Right atrium auricular region (tissue), 2 donors: ENCODE measurements around the gene POP5. TPM values are rescaled to one million over a fixed set of nuclear protein-coding genes. Genes with fewer than 3 reads are reported as not detected.
A peak's percentile ranks its signal among the peaks of the same experiment; 100 is the strongest.

Source experiments
- DNase-seq: peaks from one replicate; pipeline ENCODE4 v3.0.0-alpha.2; 2019; ENCODE audit warnings: low spot score
- H3K27ac ChIP-seq, 2 donors: fragments of 200-600 bp; sonication (generic); 1 replicate in 1 of 2; 2 replicates in 1 of 2; pipeline ENCODE4 v1.5.1; 2016 to 2019
- H3K27me3 ChIP-seq, 2 donors: fragments of 200-600 bp; sonication (generic); one replicate each; pipeline versions ENCODE4 v1.5.1 to v1.6.0; 2017 to 2019
- H3K36me3 ChIP-seq: fragments of 200-600 bp; sonication (generic); one replicate; pipeline ENCODE4 v1.5.1; 2016
- H3K4me1 ChIP-seq, 2 donors: fragments of 200-600 bp; sonication (generic); one replicate each; pipeline versions ENCODE4 v1.5.1 to v1.6.0; 2017 to 2019
- H3K4me3 ChIP-seq, 2 donors: fragments of 200-600 bp; sonication (generic); 1 replicate in 1 of 2; 2 replicates in 1 of 2; pipeline ENCODE4 v1.5.1; 2017 to 2019; ENCODE audit warnings: mild to moderate bottlenecking in 1 of 2, moderate library complexity in 1 of 2
- H3K9me3 ChIP-seq, 2 donors: fragments of 200-600 bp; sonication (generic); one replicate each; pipeline ENCODE4 v1.5.1; 2019
- CTCF ChIP-seq, 2 donors: fragments of 200-600 bp; sonication (generic); IDR thresholded peaks; one replicate each; pipeline ENCODE4 v1.5.1; 2019; ENCODE audit warnings: antibody characterized with exemption in 2 of 2
- total RNA-seq, 2 donors: library from RNA; depleted of rRNA; stranded (reverse); fragments of >200 nt; gene quantifications; one replicate each; pipeline ENCODE4 v1.1.0, GENCODE V29; 2016

Gene POP5
- total RNA-seq, 2 donors from 2014 or later, result 21.8 to 33.9 TPM

- H3K27ac ChIP-seq, result no peak overlapping the region
- H3K4me1 ChIP-seq, result peaks cover 0 to 80% of the 10 kb centered on the region in 2 donors
Observed at GRCh38 chr12:120546050-120546386, 35.2 kb downstream of the POP5 start.

GRCh38 chr12:120544691-120545090 lies 36.5 kb downstream of the POP5 start:
- peaks cover 39% of the 10 kb centered on the region for H3K36me3 ChIP-seq
- H3K4me3 ChIP-seq, result no peak overlapping the region
- H3K27ac ChIP-seq, result peak overlapping the region in 1 of 2 donors; percentile 11
- DNase-seq, result no peak
- TF ChIP-seq CTCF (IDR thresholded peaks at IDR 0.05), result no peak
- H3K27me3 ChIP-seq, result no peaks in the 10 kb centered on the region
- peaks cover 0 to 80% of the 10 kb centered on the region in 2 donors for H3K4me1 ChIP-seq
- H3K9me3 ChIP-seq, result no peaks in the 10 kb centered on the region

More at GRCh38 chr12:120546050-120546386, 35.2 kb downstream of the POP5 start:
- Histone ChIP-seq H3K4me3 (no peak overlapping the region), H3K36me3 (peaks cover 39% of the 10 kb centered on the region), H3K27me3 (no peaks in the 10 kb centered on the region), H3K9me3 (no peaks in the 10 kb centered on the region)
- no peak for TF ChIP-seq CTCF (IDR thresholded peaks at IDR 0.05)
- no peak for DNase-seq

GRCh38 chr12:120542166-120542565 lies 39.0 kb downstream of the POP5 start:
- Histone ChIP-seq H3K9me3 (no peaks in the 10 kb centered on the region), H3K4me1 (peaks cover 0 to 82% of the 10 kb centered on the region in 2 donors), H3K36me3 (peaks cover 17% of the 10 kb centered on the region), H3K4me3 (no peak overlapping the region), H3K27me3 (no peaks in the 10 kb centered on the region), H3K27ac (peak overlapping the region; percentile 39 to 95)
- no peak for DNase-seq
- TF ChIP-seq CTCF (IDR thresholded peaks at IDR 0.05), result no peak

GRCh38 chr12:120540445-120540844 lies 40.8 kb downstream of the POP5 start:
- Histone ChIP-seq H3K4me3 (no peak overlapping the region), H3K27me3 (no peaks in the 10 kb centered on the region), H3K27ac (peak overlapping the region; percentile 95 to 98), H3K36me3 (peaks cover 5% of the 10 kb centered on the region), H3K4me1 (peaks cover 0 to 89% of the 10 kb centered on the region in 2 donors), H3K9me3 (no peaks in the 10 kb centered on the region)
- DNase-seq, result no peak
- no peak for TF ChIP-seq CTCF (IDR thresholded peaks at IDR 0.05)

- H3K9me3 ChIP-seq, result no peaks in the 10 kb centered on the region
- no peak overlapping the region for H3K4me3 ChIP-seq
- H3K36me3 ChIP-seq, result peaks cover 5% of the 10 kb centered on the region
- no peak for DNase-seq
- peak overlapping the region; percentile 95 to 98 for H3K27ac ChIP-seq
- H3K27me3 ChIP-seq, result no peaks in the 10 kb centered on the region
- H3K4me1 ChIP-seq, result peaks cover 0 to 90% of the 10 kb centered on the region in 2 donors
- no peak for TF ChIP-seq CTCF (IDR thresholded peaks at IDR 0.05)
Observed at GRCh38 chr12:120539303-120539702, 41.9 kb downstream of the POP5 start.
